GM18505 (cell line): ENCODE measurements around the gene OR8H2.
"Not testable (repeated sequence)": the region's sequence is repeated elsewhere in the genome, so short reads cannot be mapped to it uniquely, and the experiment has no call there.

Experiments
- ATAC-seq: cut with Tn5 transposase; IDR thresholded peaks from one replicate; pipeline ENCODE4 v1.9.1; 2021; ENCODE audit not compliant: unreplicated experiment
- POLR2A ChIP-seq: IDR thresholded peaks from 4 replicates; pipeline ENCODE4 v1.6.1; 2011; ENCODE audit warnings: borderline replicate concordance; ENCODE audit not compliant: insufficient read depth, insufficient read length; ENCODE audit errors: extremely low read depth

The OR8H2 gene, protein sequence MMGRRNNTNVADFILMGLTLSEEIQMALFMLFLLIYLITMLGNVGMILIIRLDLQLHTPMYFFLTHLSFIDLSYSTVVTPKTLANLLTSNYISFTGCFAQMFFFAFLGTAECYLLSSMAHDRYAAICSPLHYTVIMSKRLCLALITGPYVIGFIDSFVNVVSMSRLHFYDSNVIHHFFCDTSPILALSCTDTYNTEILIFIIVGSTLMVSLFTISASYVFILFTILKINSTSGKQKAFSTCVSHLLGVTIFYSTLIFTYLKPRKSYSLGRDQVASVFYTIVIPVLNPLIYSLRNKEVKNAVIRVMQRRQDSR

DNA sequence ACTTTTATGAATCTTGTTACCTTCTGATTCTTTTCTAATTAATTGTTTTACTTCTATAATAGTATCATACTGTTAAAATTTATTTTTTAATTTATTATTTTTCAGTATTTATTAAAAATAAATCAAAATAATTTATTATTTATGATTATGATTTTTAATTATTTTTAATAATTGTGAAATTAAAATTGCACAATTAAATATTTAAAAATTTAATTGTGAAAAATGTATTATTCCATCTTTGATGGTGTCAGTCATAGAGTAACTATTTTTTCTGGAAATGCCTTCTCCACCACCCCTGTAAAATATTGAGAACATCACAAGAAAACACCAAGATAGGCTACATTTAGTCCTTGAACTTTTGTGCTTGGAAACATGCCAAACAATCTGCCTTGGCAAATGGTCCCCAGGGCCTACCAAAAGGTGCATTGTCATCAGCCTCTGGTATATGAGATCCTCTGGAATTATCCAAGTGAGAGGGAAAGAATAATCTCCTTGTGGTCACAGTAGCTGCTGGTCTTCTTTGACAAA is at the start of gene OR8H2:
OR8H2 (plus strand) TSS at position 478 of the 528 bp plus-strand sequence. CDS start 1,356 bp downstream, outside the sequence.
- ATAC-seq: no peak
- no peak for TF ChIP-seq POLR2A

DNA sequence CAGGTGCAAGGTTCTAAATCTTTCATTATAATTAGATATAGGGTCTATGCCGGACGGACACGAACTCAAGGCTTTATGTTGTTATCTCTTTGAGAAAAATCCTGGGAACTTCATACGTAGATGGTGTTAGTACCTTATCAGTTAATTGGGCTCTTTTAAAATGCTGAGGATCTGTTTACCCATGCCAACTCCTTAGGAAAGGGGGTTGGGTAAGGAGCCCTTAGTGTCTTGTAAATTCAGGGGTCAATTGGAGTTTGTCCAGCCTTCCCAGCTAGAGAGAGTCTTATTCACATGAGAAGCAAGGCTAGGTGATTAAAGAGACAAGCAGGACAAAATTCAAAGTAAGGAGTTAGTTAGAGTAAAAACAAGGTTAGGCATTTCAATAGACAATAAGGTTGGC is 47.1 kb upstream of the OR8H2 start:
- ATAC-seq: not testable (repeated sequence)

DNA sequence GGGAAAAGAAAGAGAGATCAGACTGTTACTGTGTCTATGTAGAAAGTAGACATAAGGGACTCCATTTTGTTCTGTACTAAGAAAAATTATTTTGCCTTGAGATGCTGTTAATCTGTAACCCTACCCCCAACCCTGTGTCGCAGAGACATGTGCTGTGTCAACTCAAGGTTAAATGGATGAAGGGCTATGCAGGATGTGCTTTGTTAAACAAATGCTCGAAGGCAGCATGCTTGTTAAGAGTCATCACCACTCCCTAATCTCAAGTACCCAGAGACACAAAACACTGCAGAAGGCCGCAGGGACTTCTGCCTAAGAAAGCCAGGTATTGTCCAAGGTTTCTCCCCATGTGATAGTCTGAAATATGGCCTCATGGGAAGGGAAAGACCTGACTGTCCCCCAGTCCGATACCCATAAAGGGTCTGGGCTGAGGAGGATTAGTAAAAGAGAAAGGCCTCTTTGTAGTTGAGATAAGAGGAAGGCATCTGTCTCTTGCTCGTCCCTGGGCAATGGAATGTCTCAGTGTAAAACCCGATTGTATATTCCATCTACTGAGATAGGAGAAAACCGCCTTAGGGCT is 45.7 kb upstream of the OR8H2 start:
- ATAC-seq: not testable (repeated sequence)

DNA sequence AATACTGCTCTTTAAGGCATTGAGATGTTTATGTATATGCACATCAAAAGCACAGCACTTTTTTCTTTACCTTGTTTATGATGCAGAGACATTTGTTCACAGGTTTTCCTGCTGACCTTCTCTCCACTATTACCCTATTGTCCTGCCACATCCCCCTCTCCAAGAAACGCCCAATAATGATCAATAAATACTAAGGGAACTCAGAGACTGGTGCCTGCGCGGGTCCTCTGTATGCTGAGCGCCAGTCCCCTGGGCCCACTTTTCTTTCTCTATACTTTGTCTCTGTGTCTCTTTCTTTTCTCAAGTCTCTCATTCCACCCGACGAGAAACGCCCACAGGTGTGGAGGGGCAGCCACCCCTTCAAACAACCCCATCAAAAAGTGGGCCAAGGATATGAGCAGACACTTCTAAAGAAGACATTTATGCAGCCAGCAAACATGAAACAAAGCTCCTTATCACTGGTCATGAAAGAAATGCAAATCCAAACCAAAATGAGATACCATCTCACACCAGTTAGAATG is 45.2 kb upstream of the OR8H2 start:
- not testable (repeated sequence) for ATAC-seq

DNA sequence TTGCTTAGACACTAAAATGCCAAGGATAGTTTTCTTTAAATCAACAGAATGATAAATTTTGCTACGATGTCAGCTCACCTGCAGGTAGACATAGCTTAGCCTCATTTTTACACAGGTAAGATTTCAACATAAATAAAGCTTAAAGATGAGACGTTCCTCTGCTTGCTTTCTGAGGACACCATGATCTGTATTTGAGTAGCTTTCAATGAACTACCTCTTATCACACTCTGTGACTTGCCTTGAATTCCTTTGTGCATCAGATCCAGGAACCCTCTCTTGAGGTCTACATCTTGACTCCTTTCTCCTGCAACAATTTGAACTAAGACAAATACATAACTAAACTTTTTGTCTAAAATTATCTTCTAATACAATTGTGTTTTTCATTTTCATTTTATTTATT is 36.5 kb upstream of the OR8H2 start:
- TF ChIP-seq POLR2A: no peak

DNA sequence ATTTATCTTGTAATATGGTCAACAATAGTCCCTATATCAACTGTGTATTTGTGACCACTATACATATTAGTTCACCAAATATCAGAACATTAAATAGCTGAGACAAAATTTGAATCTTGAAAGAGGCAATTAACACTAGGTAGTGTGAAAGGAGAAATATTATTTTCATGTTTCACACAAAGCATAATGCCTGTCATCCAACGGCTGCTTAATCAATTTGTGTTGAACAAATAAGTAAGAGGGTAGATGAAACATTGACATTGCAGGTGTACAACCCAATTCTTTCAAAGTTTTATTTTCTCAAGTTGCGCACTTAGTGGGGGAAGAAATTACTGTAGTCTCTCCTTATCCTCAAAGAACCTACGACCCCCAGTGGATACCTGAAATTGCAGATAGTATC is 13.8 kb upstream of the OR8H2 start:
- ATAC-seq: no peak
- no peak for TF ChIP-seq POLR2A

More for the DNA sequence above, 36.5 kb upstream of the OR8H2 start:
- no peak for ATAC-seq

DNA sequence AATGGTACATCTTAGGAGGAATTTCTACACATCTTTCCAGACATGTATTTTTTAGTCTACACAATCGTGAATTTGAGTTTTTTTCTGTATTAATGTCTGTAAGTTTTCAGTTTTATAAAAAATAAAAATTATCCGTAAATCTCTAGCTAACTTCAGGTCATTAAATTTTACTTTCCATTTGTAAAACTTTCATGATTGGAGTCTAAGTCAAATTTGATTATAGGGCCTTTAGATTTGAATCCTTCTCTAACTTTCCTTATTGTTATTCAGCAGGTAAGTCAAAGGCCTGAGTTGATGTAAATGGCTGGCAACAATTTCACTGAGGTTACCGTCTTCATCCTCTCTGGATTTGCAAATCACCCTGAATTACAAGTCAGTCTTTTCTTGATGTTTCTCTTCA is 10.5 kb upstream of the OR8H2 start, which contains the start of gene OR8I2:
OR8I2 (plus strand) TSS at position 301 of the 400 bp plus-strand sequence; CDS start at position 301, 0 bp downstream.
- ATAC-seq: no peak
- TF ChIP-seq POLR2A: no peak

DNA sequence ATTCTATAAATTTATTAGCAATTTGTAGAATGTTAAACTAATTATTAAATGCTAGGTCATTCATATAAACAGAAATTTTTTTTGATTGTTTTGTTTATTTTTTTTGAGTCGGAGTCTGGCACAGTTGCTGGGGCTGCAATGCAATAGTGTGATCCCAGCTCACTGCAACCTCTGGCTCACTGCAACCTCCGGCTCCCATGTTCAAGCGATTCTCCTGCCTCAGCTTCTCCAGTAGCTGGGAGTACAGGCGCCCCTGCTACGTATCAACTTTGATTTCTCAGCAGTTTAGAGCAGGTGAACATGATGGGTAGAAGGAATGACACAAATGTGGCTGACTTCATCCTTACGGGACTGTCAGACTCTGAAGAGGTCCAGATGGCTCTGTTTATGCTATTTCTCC is 18.6 kb downstream of the OR8H2 start, which contains the start of gene OR8H3:
OR8H3 (plus strand) TSS at position 301 of the 400 bp plus-strand sequence; CDS start at position 301, 0 bp downstream.
- ATAC-seq: no peak
- TF ChIP-seq POLR2A: no peak

DNA sequence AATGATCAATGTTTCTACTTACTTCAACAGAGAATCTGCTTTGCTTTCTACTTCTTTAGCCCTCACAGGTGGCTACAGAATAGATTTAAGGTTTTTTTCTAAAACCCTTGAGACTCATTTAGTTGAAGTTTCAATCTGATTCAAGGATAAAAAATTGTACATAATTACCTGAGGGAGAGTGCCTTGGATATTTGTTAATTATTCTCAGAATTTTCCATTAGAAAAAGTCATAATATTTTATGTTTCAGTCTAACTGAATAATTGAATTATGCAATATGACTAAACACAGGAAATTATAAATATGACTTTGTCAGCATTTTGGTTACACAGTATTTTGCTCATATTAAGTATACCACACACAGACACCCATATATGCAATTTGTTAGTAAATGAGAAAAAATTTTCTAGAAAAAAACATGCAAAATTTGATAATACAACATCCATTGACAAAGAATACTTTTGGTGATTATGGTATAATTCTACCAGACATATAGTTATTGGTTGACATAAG is 36.7 kb downstream of the OR8H2 start, which contains the start of gene OR8J3:
OR8J3 (minus strand) TSS at position 51 of the 511 bp plus-strand sequence. CDS start 2,483 bp downstream, outside the sequence.
- TF ChIP-seq POLR2A: no peak
- ATAC-seq: no peak

DNA sequence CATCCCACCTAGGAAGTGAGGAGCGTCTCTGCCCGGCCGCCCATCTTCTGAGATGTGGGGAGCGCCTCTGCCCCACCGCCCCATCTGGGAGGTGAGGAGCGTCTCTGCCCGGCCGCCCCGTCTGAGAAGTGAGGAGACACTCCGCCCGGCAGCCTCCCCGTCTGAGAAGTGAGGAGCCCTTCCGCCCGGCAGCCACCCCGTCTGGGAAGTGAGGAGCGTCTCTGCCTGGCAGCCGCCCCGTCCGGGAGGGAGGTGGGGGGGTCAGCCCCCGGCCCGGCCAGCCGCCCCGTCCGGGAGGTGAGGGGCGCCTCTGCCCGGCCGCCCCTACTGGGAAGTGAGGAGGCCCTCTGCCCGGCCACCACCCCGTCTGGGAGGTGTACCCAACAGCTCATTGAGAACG is 40.2 kb downstream of the OR8H2 start:
- not testable (repeated sequence) for ATAC-seq

DNA sequence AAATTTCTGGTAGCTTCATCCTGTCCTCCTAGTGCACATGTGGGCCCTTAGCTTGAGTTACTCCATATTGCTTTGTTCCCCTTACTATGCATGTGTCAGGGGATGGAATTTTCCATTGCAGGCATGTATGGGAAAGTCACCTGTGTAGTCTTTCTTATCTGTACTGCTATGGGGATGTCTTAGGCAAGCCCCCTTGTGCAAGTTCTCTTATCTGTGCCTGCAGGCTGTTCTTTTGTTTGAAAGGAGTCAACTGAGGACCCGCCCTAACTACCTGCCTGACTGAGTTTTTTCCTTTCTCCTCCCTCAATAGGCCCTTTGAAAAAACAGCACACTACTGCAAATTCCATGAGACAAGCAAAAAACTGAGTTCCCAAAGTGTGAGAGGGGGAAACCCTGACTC is 47.9 kb downstream of the OR8H2 start:
- ATAC-seq: no peak
- no peak for TF ChIP-seq POLR2A

DNA sequence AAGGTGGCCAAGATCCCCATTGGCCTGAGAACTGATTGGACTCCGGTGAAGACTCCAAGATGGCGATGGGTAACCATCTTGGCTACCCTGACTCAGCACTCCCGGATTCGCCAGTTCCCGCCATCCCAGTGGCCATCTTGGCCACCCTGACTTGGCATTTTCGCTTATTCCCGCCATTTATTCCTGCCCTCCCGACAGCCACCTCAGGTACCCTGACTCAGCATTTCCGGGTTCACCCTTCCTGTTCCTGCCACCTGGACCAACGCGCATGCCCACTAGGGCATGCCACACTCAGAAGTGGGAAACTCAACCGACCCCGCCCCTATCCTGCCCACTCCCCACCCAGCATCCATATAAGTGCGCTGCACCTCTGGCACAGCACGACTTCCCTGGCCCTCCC is 48.8 kb downstream of the OR8H2 start:
- no peak for ATAC-seq
- no peak for TF ChIP-seq POLR2A
